Measurements from ENCODE around the gene EPHA8.

DNA sequence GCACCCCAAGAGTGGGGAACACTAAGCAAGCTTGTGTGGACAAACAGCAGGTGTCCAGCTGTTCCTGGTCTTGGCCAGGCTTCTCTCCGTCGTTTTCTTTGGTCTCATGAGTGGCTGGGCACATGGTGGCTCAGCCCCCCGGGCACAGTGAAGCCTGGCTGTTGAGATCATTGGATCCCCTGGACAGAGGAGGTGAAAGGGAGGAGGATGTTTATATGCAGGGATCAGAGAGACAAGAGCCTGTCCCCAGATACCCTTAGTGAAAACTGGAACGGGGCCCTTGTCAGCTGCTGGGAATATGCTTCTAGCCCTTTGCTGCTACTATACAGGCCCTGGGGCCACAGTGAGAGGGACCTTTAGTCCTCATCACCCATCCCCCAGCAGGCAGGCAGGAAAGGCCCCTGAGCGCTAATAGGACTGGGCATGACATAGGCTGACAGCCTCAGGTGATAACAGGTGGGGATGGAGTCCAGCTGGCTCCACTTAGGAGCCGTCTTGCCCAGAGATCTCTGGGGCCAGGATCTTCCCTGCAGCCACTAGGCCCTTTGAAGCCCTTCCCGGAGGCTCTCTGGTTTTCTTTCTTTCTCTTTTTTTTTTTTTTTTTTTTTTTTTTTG is 16.4 kb downstream of the EPHA8 start:
- TF ChIP-seq POLR2A (IDR thresholded peaks at IDR 0.05), result no peak
- TF ChIP-seq CTCF (IDR thresholded peaks at IDR 0.05), result no peak
- no peak for TF ChIP-seq POLR2AphosphoS5 (IDR thresholded peaks at IDR 0.05; ENCODE audit: insufficient read depth in 1 of 2, low read depth in 1 of 2)

Data from vagina (tissue), 2 donors.